HUES48 (cell line): ENCODE measurements around the gene ZNF256.

Experiments
- H3K27ac ChIP-seq: one replicate; pipeline ENCODE4 v1.7.0; 2013; ENCODE audit warnings: low read depth, low read length, inconsistent platforms
- H3K27me3 ChIP-seq: 2 replicates; pipeline ENCODE4 v1.6.1; 2013; ENCODE audit warnings: mild to moderate bottlenecking, low read length; ENCODE audit not compliant: control insufficient read depth, insufficient read depth
- H3K36me3 ChIP-seq: 2 replicates; pipeline ENCODE4 v1.6.1; 2013; ENCODE audit warnings: low read length; ENCODE audit not compliant: control insufficient read depth, insufficient read depth
- H3K4me1 ChIP-seq: 2 replicates; pipeline ENCODE4 v1.6.1; 2013; ENCODE audit warnings: mild to moderate bottlenecking, low read length; ENCODE audit not compliant: control insufficient read depth, insufficient read depth
- H3K4me3 ChIP-seq: 2 replicates; pipeline ENCODE4 v1.5.1; 2013; ENCODE audit warnings: mild to moderate bottlenecking, low read depth, low read length
- H3K9ac ChIP-seq: 2 replicates; pipeline ENCODE4 v1.6.1; 2013; ENCODE audit warnings: mild to moderate bottlenecking, low read depth, low read length, moderate library complexity
- H3K9me3 ChIP-seq: 2 replicates; pipeline ENCODE4 v1.6.1; 2013; ENCODE audit warnings: low read length; ENCODE audit not compliant: control insufficient read depth, insufficient read depth

ZNF256 gene

DNA sequence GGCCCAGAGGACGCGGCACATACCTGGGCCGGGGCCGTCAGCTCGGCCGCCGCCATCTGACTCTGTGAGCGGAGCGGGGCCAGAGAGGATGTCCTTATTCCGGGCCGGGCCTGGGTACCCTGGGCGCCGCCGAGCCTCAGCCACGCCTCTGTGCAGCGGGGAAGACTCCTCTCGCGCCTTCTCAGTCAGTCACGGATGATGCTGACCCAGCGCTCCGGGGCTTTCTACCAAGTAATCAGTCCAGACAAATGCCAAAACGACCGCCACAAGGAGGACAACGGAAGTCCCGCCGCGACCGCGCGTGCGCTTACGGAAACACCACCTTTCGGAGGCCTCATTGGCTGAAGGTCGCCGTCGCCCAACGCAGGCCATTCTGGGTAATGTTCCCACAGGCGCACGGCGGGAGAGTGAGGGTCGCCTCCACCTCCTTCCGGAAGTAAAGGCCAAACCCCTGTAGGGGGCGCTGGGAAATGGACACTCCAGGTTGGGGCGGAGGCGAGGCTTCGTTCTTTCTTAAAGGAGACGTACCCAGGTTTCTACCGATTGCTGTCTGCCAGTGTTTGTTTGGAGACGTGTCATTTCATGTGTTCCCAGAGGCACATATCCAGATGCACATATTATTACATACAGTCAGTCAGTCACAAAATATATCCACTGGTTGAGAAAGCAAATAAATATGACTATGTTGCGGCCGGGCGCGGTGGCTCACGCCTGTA is at the start of gene ZNF256:
ZNF256 (minus strand) TSS at position 288 of the 716 bp plus-strand sequence; CDS start at position 56, 232 bp downstream.
- Histone ChIP-seq H3K4me3 (peak within 1 kb of the TSS; percentile 98), H3K36me3 (peaks cover 19% of the 10 kb centered on the region), H3K27ac (peak within 1 kb of the TSS; percentile 81), H3K9ac (peak within 1 kb of the TSS; percentile 90), H3K4me1 (no peaks in the 10 kb centered on the region), H3K9me3 (peaks cover 36% of the 10 kb centered on the region), H3K27me3 (no peaks in the 10 kb centered on the region)

GRCh38 chr19:57992841-57993240 is 45.3 kb upstream of the ZNF256 start:
- Histone ChIP-seq H3K4me3 (no peak overlapping the region), H3K9me3 (peaks cover 61% of the 10 kb centered on the region), H3K4me1 (no peaks in the 10 kb centered on the region), H3K36me3 (peaks cover 51% of the 10 kb centered on the region), H3K27me3 (no peaks in the 10 kb centered on the region), H3K9ac (no peak overlapping the region), H3K27ac (no peak overlapping the region)

- Histone ChIP-seq H3K9me3 (peaks cover 95% of the 10 kb centered on the region), H3K36me3 (peaks cover 59% of the 10 kb centered on the region), H3K4me3 (peak overlapping the region; percentile 37; the same call in 1 of the 2 replicates)
Observed at GRCh38 chr19:57978586-57979289, 31.2 kb upstream of the ZNF256 start.

GRCh38 chr19:57974434-57974833 is 26.9 kb upstream of the ZNF256 start, which contains the start of gene C19orf18:
TSS of gene C19orf18 (minus strand) at chr19:57974534. CDS start at chr19:57974432, 102 bp downstream.
- no peak within 1 kb of the TSS for H3K27ac ChIP-seq
- no peak within 1 kb of the TSS for H3K4me3 ChIP-seq
- no peaks in the 10 kb centered on the region for H3K4me1 ChIP-seq
- H3K36me3 ChIP-seq: peaks cover 17% of the 10 kb centered on the region
- no peaks in the 10 kb centered on the region for H3K27me3 ChIP-seq
- no peak within 1 kb of the TSS for H3K9ac ChIP-seq
- peaks cover 89% of the 10 kb centered on the region for H3K9me3 ChIP-seq

More at GRCh38 chr19:57978586-57979289, 31.2 kb upstream of the ZNF256 start:
- Histone ChIP-seq H3K27me3 (no peaks in the 10 kb centered on the region), H3K9ac (no peak overlapping the region), H3K27ac (no peak overlapping the region), H3K4me1 (no peaks in the 10 kb centered on the region)

GRCh38 chr19:57964761-57965160 is 17.3 kb upstream of the ZNF256 start:
- Histone ChIP-seq H3K36me3 (no peaks in the 10 kb centered on the region), H3K27ac (no peak overlapping the region), H3K27me3 (no peaks in the 10 kb centered on the region), H3K4me1 (no peaks in the 10 kb centered on the region), H3K9ac (no peak overlapping the region), H3K4me3 (no peak overlapping the region; the same call in 1 of the 2 replicates), H3K9me3 (peaks cover 53% of the 10 kb centered on the region)

GRCh38 chr19:57961785-57962184 is 14.3 kb upstream of the ZNF256 start:
- no peak overlapping the region for H3K9ac ChIP-seq
- peaks cover 51% of the 10 kb centered on the region for H3K9me3 ChIP-seq
- no peaks in the 10 kb centered on the region for H3K4me1 ChIP-seq
- no peak overlapping the region for H3K4me3 ChIP-seq
- H3K27me3 ChIP-seq: no peaks in the 10 kb centered on the region
- no peak overlapping the region for H3K27ac ChIP-seq
- no peaks in the 10 kb centered on the region for H3K36me3 ChIP-seq

GRCh38 chr19:57954996-57955395 is 7.5 kb upstream of the ZNF256 start:
- Histone ChIP-seq H3K9ac (no peak overlapping the region), H3K4me1 (no peaks in the 10 kb centered on the region), H3K4me3 (no peak overlapping the region), H3K27ac (no peak overlapping the region), H3K36me3 (no peaks in the 10 kb centered on the region), H3K9me3 (peaks cover 56% of the 10 kb centered on the region), H3K27me3 (no peaks in the 10 kb centered on the region)

GRCh38 chr19:57949702-57950101 is 2.2 kb upstream of the ZNF256 start:
- Histone ChIP-seq H3K27me3 (no peaks in the 10 kb centered on the region), H3K9me3 (peaks cover 34% of the 10 kb centered on the region), H3K9ac (no peak overlapping the region), H3K4me3 (no peak overlapping the region), H3K27ac (no peak overlapping the region), H3K4me1 (no peaks in the 10 kb centered on the region), H3K36me3 (no peaks in the 10 kb centered on the region)

- Histone ChIP-seq H3K36me3 (peaks cover 2% of the 10 kb centered on the region; the same call in 1 of the 2 replicates), H3K27me3 (no peaks in the 10 kb centered on the region), H3K4me1 (no peaks in the 10 kb centered on the region), H3K9me3 (peaks cover 31% of the 10 kb centered on the region), H3K27ac (no peak overlapping the region), H3K4me3 (no peak overlapping the region), H3K9ac (no peak overlapping the region)
Observed at GRCh38 chr19:57949296-57949695, 1.8 kb upstream of the ZNF256 start.

DNA sequence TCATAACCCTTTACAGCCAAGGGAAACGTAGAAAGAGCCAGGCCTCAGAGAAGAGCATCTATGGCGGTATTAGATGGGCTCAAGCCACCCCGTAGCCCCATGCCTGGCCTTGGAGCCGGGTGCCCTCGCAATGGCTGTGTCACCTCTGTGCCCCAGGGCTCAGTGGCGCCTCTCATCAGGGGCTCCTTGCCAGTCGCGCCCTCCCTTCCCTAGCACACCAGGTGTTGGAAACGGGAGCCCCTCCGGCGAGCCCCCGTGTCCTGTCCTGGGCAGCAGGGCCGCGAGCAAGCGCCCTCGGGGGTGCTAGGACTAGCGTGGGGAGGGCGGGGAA is 453 bp downstream of the ZNF256 start:
- Histone ChIP-seq H3K4me1 (no peaks in the 10 kb centered on the region), H3K36me3 (peaks cover 24% of the 10 kb centered on the region), H3K27ac (peak overlapping the region; percentile 81), H3K9me3 (peaks cover 37% of the 10 kb centered on the region), H3K27me3 (no peaks in the 10 kb centered on the region), H3K9ac (peak overlapping the region; percentile 90), H3K4me3 (peak overlapping the region; percentile 98)

DNA sequence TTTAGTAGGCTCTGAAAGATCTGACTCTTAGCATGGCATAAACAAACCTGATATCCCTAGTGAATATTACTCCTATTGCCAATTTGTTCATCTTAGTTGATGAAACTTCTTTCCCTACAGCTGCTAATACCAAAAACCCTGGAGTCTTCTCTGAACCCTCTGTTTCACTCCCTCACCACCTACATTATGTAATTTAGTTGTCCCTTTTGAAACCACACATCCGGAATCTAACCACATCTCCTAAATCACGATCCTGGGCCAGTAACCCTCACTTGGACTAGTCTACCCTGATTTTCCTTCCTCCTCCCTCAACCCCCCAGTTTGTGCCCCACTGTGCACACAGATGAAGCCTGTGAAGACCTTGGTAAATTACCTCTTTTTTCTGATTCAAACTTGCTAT is 1.2 kb downstream of the ZNF256 start:
- Histone ChIP-seq H3K9me3 (peaks cover 33% of the 10 kb centered on the region), H3K4me1 (no peaks in the 10 kb centered on the region), H3K4me3 (peak overlapping the region; percentile 98), H3K27me3 (no peaks in the 10 kb centered on the region), H3K36me3 (peaks cover 32% of the 10 kb centered on the region), H3K9ac (peak overlapping the region; percentile 90; the same call in 1 of the 2 replicates), H3K27ac (no peak overlapping the region)
